NCI-H146 treated with DMSO at 0.1 percent for 48 hours (cell line): Measurements from ENCODE around the gene GLB1L3.

Experiments used
- DNase-seq: peaks from one replicate; lab custom pipeline; 2025; ENCODE audit not compliant: unreplicated experiment; lab: John Stamatoyannopoulos, UW

The GLB1L3 gene, protein sequence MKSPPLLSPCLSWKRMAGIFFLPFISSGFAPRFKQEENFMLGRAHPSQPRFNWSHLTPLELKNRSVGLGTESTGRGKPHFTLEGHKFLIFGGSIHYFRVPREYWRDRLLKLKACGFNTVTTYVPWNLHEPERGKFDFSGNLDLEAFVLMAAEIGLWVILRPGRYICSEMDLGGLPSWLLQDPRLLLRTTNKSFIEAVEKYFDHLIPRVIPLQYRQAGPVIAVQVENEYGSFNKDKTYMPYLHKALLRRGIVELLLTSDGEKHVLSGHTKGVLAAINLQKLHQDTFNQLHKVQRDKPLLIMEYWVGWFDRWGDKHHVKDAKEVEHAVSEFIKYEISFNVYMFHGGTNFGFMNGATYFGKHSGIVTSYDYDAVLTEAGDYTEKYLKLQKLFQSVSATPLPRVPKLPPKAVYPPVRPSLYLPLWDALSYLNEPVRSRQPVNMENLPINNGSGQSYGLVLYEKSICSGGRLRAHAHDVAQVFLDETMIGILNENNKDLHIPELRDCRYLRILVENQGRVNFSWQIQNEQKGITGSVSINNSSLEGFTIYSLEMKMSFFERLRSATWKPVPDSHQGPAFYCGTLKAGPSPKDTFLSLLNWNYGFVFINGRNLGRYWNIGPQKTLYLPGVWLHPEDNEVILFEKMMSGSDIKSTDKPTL

DNA sequence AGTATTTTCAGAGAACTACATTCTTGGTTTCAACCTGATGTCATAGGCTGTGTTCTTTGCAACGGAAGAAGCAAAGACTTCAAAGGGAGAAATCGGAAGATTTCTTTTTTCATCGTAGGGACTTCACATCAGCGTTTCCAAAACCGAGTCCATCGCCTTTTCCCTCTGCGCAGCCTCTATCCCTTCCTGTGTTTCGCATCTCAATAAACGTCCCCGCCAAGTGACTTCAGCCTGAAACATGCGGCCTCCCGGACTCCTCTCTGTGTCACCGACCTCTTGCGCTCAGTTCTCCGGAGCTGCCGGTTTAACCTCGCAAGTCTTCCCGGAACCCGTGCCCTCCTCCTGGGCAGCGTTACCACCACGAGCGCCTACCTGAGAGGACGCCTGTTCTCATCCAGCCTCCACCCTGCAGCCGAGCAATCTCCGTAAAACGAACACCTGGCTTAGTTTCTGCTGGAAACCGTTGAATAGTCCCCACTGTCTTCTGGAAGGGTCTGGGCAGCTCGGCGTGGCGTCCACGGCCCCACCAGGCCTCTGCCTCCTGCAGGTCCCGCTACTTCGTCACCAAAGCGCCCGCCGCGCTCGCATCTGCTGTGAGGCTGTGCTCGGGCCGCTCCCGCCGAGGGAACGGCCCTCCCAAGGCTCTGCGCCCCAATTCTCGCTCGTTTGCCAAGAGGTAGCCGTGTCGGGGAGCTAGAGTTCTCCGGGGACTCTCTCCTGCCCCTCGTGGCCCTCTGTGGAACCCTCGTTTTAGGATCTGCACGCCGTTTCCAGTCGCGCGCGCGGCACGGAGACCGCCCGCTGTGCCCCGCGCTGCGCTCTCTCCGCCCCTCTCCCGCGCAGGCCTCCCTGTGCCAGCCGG is at the start of gene GLB1L3:
GLB1L3 (plus strand) TSS at position 846 of the 862 bp plus-strand sequence. CDS start 362 bp downstream, outside the sequence.
- peak; percentile 66 for DNase-seq

DNA sequence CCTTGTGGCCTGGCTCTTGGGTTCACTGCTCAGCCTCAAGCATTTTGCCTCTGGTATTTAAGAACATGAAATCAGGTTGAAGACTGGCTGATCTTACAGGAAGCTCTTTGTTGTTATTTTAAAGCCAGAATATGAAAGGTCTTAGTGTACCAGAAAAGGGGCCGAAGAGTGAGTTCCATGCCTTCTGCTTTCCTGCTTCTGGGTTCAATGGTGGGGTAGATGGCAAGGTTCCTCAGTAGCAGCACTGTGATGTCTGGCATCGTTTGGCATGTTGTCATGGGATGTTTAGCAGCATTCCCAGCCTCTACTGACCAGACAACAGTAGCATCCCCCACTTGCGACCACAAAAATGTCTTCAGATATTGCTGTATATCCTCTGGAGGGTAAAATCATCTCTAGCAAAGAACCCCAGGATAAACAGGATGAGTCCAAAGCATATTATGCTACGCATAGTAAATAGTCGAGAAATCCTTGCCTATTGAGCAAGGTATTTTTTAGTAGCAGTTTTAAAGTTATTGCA is 49.3 kb upstream of the GLB1L3 start:
- DNase-seq = no peak

DNA sequence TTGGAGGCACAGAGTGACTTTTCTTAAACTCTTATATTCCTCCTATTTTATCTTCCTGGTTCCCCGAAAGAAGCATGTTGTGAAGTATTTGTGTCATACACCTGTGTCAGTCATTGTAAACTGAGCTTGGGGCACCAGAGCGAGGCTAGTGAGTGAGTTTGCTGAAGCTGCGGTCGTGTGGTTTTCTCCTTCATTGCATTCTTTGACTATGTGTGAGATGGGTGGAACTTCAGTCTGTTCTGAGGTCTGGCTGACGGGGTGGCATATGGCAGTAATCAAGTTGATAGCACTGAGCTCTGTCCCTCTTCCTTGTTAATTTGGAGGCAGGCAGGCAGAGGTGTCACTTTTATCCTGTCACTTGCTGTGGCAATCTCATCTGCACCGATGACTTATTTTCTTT is 47.6 kb upstream of the GLB1L3 start:
- no peak for DNase-seq

DNA sequence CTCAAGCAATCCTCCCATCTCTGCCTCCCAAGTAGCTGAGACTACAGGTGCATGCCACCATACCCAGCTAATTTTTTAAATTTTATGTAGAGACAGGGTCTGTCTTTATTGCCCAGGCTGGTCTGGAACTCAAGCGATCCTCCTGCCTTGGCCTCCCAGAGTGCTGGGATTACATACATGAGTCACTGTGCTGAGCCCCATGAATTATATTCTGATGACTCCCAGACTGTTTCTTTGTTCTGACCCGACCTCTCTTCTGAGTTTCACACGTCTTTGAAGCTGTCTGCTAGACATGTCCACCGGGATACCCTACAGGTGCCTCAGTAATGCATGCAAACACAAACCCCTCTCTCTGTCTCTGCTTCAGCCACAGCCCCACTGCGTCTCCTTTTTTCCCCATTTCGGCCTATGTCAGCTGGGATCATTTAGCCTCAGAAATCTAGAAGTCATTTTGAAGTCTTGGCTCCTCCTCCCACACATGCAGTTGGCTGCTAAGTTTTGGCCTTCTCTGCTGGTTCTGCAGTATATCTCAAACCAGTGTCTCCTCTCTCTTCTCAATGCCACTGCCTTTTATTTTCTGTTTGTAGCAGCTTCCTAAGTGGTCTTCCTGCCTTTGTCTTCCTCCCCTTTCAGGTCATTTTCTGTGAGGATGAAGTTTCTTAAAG is 46.9 kb upstream of the GLB1L3 start:
- DNase-seq = no peak

DNA sequence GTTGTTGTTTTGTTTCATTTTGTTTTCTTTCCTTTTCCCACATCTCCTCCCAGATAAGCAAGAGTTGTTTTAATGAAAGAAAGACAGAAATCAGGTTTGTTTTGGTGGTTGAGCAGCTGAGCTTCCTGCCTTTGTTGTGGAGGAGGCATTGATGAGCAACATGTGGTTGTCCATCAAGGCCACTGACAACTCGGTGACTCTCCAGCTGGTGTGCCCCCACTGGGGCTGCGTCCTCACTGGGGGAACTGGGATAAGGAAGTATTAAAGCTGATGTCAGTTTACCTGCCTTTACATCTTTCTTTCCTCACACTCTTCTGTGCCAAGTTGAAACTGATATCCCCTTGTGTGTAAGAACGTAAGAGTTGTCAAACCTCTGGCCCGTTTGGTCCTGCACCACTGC is 45.8 kb upstream of the GLB1L3 start:
- no peak for DNase-seq

DNA sequence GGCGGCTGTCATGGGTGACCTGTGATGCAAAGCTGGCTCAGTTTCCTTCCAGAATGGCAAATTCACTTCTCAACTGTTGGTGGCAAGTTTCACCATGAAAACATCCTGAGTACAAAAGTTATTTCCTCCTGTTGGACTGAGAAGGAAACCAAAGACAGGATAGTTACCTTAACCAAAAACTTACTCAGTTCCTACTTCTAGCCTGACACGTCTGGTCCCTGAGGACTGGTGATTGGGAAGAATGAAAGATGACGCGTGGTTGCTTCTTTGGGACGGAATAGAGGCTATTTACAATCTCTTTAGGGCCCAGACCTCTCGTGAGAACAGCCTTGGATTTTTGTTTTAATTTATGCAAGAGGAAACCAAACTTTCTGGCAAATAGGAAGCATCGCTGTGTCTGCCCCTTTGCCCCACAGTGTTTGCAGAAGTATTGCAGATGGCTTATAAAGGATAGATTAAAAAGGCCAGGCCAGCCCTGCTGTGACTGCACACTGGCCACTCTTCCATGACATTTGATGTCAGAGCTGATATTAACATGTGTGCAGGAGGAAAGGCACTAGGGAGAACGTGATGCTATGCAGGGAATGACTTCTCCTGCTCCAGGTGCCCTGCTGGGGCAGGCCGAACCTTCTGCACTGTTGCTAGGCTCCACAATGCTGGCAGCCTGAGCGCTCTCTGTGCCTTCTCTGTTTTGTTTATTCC is 44.1 kb upstream of the GLB1L3 start:
- no peak for DNase-seq

DNA sequence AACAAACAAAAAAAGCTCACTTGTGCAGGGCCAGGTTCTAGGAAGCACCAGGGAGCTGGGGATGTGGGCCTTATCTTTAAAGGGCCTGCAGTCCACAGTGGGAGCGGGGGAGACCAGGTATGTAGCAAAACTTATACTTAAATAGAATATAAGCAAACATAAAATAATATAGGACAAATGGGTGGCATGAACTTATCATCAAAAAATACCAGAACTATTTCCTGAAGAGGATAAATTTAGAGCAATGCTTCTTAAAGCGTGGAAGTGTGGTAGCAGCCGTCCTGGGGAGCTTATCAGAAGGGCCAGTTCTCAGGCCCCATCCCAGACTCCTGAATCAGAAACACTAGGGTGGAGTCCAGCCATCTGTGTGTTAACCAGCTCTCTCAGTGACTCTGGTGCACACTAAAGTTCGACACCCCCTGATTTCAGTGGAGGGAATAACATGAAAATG is 42.4 kb upstream of the GLB1L3 start:
- no peak for DNase-seq

DNA sequence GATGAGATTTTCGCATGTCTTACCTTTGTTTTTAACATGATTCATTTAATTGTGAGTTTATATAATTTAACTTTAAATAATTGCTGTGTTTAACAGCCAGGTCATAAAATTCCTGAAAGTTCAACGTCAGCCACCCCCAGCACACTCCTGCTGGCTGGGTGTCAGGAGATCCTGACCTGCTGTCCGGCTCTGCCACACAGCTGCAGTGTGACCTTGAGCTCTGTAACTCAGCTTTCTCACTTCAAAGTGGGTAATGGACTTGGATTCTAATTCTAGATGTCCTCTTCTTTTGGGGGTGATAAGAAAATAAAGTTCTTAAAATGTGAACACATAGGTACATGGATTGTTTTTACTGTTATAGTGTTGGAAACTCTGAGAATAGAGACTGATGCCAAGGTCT is 40.8 kb upstream of the GLB1L3 start:
- no peak for DNase-seq

DNA sequence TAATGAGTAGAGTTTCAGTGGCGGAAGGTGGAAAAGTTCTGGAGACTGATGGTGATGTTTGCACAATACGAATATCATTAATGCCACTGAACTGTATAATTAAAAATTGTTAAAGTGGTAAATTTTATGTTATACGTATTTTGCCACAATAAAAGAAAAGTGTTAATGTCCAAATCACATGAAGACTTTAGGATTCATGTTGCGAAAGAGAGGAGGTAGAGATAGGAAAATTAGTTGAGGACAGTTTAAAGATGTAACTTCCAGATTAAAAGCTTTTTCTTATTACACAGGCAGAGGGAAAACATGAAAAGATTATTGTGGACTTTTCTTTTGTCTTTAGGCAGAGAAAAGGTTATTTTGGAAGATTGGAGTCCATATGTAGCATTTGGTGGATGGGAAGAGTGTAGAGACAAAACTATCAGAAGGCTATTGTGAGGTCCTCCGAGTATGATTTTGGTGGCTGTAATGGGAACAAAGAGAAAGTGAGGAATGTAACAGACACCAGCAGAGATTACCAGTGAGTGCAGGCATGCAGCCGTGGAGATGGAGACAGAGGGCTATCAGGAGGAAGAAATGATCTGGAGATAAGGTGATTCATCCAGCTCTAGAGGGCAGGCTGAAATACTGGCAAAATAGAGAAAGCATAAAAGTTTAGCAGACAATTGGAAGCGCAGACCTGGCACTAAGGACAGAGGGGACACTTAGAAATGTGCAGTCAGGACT is 39.2 kb upstream of the GLB1L3 start:
- no peak for DNase-seq

DNA sequence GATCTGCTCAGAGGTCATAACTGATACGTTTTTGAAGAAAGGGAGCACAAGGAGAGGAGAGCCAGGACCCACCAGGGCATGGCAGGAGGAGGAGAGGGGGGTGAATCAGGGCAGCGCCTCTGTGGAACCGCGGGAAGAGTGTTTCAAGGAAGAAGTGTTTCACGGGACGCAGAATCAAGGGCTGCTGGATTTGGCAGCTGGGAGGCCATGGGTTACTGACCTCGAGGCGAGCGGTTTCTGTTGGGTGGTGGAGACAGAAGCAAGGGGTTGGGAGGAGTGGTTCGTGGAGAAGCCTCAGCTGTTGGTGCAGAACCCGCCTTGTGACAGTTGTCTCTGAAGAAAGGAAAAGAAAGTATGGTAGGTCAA is 38.6 kb upstream of the GLB1L3 start:
- DNase-seq = no peak

DNA sequence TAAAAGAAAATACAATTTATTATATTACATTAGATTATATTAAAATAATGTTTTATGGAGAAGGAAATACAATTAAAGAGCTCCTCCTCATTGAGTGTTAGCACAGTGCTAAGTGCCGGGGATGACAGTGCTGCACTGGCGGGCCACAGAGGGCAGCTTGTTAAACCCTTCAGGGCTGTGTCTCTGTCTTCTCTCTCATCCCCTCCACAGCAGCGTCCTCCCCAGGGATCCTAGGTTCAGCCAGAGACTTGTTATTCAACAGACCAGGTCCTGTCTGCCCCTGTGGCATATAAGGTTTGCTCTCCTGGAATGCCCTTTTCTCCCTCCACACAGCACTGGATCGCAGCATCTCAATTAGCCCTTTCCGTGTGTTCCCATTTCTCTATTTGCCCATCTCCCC is 37.2 kb upstream of the GLB1L3 start:
- no peak for DNase-seq

DNA sequence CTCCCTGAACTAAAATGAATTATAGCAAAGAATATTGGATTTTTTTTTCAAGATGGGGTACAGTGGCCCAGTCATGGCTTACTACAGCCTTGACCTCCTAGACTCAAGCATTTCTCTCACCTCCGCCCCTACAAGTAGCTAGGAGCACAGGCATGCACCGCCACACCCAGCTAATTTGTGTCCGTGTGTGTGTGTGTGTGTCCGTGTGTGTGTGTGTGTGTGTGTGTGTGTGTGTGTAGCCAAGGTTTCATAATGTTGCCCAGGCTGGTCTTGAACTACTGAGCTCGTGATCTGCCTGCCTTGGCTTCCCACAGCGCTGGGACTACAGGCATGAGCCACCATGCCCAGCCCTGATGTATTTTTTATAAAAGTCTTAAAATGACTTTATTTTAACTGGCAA is 35.6 kb upstream of the GLB1L3 start:
- DNase-seq = no peak

DNA sequence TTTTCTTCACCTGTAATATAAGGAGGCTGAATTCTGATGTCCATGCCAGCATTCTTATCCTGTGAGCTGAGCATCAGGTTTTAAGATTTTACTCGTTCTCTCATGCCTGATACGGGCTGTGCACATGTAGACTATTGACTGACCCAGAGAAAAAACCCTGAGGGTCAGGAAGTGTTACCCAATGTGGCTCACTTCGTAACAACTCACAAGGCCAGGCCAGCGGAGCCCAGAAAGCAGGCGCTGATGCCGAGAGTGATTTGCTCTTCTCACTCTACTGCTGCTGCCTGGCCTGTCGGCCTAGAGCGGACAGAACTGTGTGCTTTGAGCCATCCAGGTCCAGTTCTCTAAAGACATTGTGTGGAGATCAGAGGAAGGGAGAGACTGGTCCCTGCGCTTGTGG is 33.8 kb upstream of the GLB1L3 start:
- DNase-seq = peak; percentile 76

DNA sequence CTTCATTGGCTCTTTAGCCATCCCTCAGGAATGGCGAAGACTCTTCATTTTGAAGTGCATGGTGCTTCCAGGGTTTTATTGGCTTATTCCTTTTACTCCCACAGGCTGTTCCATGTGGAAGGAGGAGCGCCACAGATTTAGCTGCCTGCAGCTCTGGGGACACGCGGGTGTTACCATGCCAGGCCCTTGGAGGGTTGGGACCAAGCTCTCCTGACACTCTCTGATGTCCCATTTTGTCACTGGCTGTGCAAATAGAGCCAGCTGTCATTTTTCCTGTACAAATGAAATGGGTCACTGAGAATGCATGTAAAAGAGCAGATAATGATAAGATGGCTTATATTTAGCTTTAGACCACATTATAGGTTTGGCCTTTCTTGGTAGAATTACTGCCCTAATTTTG is 32.3 kb upstream of the GLB1L3 start:
- no peak for DNase-seq

DNA sequence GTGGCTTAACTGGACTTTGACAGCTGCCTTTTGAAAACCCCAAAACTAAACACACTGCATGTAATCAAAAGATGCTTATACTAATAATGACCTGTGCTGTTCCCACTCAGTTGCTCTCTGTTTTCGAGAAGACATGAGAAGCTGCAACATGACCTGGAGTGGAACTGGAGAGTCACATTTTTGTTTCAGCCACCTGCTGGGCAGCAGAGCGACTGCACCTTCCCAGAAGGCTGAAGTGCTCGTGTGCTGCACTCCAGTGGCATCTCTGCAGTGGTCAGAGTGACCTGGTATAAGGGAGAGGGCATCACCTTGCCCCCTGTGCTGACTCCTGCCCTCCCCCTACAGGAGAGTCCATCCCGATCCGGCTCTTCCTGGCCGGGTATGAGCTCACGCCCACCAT is 31.6 kb upstream of the GLB1L3 start:
- DNase-seq = no peak

DNA sequence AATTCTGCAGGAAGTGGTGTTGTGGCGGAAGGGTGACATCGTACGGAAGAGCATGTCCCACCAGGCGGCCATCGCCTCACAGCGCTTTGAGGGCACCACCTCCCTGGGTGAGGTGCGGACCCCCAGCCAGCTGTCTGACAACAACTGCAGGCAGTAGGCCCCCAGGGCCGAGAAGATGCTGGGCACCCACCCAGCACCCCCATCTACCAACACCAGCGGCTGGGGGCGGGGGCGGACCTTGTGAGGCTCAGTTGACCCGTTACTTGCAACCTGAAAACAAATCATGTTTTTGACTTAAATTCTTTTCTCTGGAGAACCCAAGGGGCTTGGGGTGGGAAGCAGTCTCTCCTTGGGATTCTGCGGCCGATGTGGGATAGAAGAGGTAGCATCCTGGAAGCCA is 30.7 kb upstream of the GLB1L3 start:
- DNase-seq = no peak

DNA sequence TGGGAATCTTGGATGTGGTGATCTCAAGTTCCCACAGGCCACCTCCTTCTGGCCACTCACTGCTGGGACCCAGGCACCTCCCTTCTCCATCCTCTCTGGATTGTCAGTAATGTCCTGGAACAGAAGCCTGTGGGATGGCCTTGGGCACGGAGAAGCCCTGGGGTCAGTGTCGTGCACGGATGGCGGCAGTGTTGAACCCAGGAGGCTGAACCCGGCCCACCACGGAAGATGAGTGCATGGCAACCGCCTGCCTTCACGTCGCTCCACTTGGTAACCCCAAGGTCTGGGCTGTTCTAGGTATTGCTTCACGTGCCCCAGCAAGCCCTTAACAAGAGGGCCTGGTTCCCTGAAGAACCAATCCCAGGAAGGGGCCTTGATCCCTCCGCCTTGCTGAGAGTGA is 30.1 kb upstream of the GLB1L3 start:
- no peak for DNase-seq

DNA sequence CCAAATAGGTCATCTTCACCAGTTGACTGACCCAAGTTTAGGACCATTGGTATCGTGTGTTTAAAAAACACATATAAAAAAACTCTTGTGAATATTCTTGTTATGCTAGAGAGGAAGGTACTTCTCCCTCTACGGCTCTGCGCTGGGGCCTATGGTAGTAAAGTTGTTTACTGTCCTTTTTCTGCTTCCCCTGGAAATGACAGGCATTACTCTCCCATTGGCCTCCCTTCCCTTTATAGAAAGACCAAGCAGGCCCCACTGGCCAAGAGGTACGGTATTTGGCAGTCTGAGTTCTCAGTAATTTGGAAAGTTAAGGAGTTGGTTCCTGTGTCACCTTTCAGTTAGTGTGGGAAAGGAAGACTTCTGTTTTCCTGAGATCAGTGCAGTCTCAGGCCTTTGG is 29.5 kb upstream of the GLB1L3 start:
- DNase-seq = no peak

DNA sequence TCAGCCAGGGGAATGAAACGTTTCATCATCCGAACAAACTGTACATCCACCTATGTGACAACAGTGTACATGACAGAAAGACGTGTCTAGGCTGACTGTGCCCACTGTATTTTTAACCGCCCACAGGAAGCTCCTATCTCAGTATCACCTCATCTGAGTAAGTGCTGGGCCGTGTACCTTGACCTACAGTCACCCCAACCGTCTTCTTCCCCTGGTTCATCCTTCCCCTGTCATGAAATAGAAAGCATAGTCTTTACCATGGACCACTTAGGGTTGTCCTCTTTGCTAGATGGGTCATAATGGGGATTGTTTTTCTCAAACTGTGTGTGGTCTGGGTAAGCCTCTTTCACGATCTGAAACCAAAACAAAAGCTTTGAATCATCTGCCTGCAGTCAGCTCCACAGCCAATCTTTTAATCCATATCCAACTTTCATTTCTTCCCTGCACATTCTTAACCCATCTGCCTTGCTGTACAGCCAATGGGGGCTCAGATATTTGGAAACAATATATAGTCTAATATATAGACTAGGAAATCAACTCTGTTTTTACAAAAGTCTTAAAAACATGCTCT is 27.2 kb upstream of the GLB1L3 start:
- DNase-seq = no peak
